ENCODE results near the gene GALNS.
"Not testable (repeated sequence)": the region's sequence is repeated elsewhere in the genome, so short reads cannot be mapped to it uniquely, and the experiment has no call there.

The GALNS gene

GRCh38 chr16:88777471-88778270, 79.1 kb downstream of the GALNS start:
- Histone ChIP-seq H3K4me1 (peaks cover 100% of the 10 kb centered on the region), H3K36me3 (peaks cover 17% of the 10 kb centered on the region), H3K9ac (peak overlapping the region; percentile 58), H4K20me1 (peaks cover 100% of the 10 kb centered on the region), H3K4me2 (peak overlapping the region; percentile 95), H3K27ac (peak overlapping the region; percentile 97), H3K4me3 (peak overlapping the region; percentile 35), H3K27me3 (no peaks in the 10 kb centered on the region), H3K9me3 (no peaks in the 10 kb centered on the region)
- TF ChIP-seq Cebpa-rat (IDR thresholded peaks at IDR 0.05), result no peak

GRCh38 chr16:88775825-88776224, 80.9 kb downstream of the GALNS start:
- Histone ChIP-seq H3K27ac (no peak overlapping the region), H3K36me3 (peaks cover 17% of the 10 kb centered on the region)

GRCh38 chr16:88774544-88775393, 82.0 kb downstream of the GALNS start:
- Histone ChIP-seq H3K4me3 (no peak overlapping the region), H3K4me2 (peak overlapping the region; percentile 99), H3K4me1 (peaks cover 99% of the 10 kb centered on the region), H3K36me3 (peaks cover 17% of the 10 kb centered on the region), H3K27ac (peak overlapping the region; percentile 89; the same call in 1 of the 2 replicates), H3K27me3 (no peaks in the 10 kb centered on the region), H3K9me3 (no peaks in the 10 kb centered on the region), H4K20me1 (peaks cover 100% of the 10 kb centered on the region), H3K9ac (peak overlapping the region; percentile 49; the same call in 1 of the 2 replicates)
- TF ChIP-seq Cebpa-rat (IDR thresholded peaks at IDR 0.05), result no peak

More at GRCh38 chr16:88775825-88776224, 80.9 kb downstream of the GALNS start:
- TF ChIP-seq Cebpa-rat (IDR thresholded peaks at IDR 0.05), result no peak
- peaks cover 100% of the 10 kb centered on the region for H4K20me1 ChIP-seq
- no peak overlapping the region for H3K9ac ChIP-seq
- no peak overlapping the region for H3K4me3 ChIP-seq
- no peaks in the 10 kb centered on the region for H3K27me3 ChIP-seq
- H3K4me1 ChIP-seq, result peaks cover 99% of the 10 kb centered on the region
- H3K9me3 ChIP-seq, result no peaks in the 10 kb centered on the region
- peak overlapping the region; percentile 99; the same call in 1 of the 2 replicates for H3K4me2 ChIP-seq

GRCh38 chr16:88773812-88774291, 82.9 kb downstream of the GALNS start:
- no peak for TF ChIP-seq Cebpa-rat (IDR thresholded peaks at IDR 0.05)
- H3K27ac ChIP-seq, result peak overlapping the region; percentile 89
- H3K27me3 ChIP-seq, result no peaks in the 10 kb centered on the region
- peaks cover 99% of the 10 kb centered on the region for H3K4me1 ChIP-seq
- H4K20me1 ChIP-seq, result peaks cover 100% of the 10 kb centered on the region
- no peak overlapping the region; the same call in 1 of the 2 replicates for H3K4me3 ChIP-seq
- H3K9me3 ChIP-seq, result no peaks in the 10 kb centered on the region
- H3K36me3 ChIP-seq, result peaks cover 17% of the 10 kb centered on the region
- H3K9ac ChIP-seq, result peak overlapping the region; percentile 65
- H3K4me2 ChIP-seq, result peak overlapping the region; percentile 99

GRCh38 chr16:88772871-88773811, 83.6 kb downstream of the GALNS start:
- Histone ChIP-seq H3K27ac (peak overlapping the region; percentile 89), H3K4me1 (peaks cover 99% of the 10 kb centered on the region), H3K4me3 (no peak overlapping the region; the same call in 1 of the 2 replicates), H3K9me3 (no peaks in the 10 kb centered on the region), H3K4me2 (peak overlapping the region; percentile 99), H4K20me1 (peaks cover 100% of the 10 kb centered on the region), H3K36me3 (peaks cover 17% of the 10 kb centered on the region), H3K27me3 (no peaks in the 10 kb centered on the region), H3K9ac (peak overlapping the region; percentile 65)
- TF ChIP-seq Cebpa-rat (IDR thresholded peaks at IDR 0.05), result no peak

- H3K36me3 ChIP-seq, result peaks cover 11% of the 10 kb centered on the region
- H3K4me1 ChIP-seq, result peaks cover 99% of the 10 kb centered on the region
- H3K27ac ChIP-seq, result peak overlapping the region; percentile 89
- H3K4me3 ChIP-seq, result peak overlapping the region; percentile 60
- H4K20me1 ChIP-seq, result peaks cover 100% of the 10 kb centered on the region
- H3K4me2 ChIP-seq, result peak overlapping the region; percentile 99
- H3K9ac ChIP-seq, result peak overlapping the region; percentile 77
- H3K27me3 ChIP-seq, H3K9me3 ChIP-seq: not testable (repeated sequence)
These were observed 85.0 kb downstream of the GALNS start for GRCh38 chr16:88771781-88772180.

GRCh38 chr16:88771294-88771772, 85.4 kb downstream of the GALNS start:
- peak overlapping the region; percentile 89 for H3K27ac ChIP-seq
- peaks cover 7% of the 10 kb centered on the region for H3K36me3 ChIP-seq
- peaks cover 100% of the 10 kb centered on the region for H4K20me1 ChIP-seq
- no peaks in the 10 kb centered on the region for H3K27me3 ChIP-seq
- peaks cover 99% of the 10 kb centered on the region for H3K4me1 ChIP-seq
- H3K9ac ChIP-seq, result peak overlapping the region; percentile 77
- peak overlapping the region; percentile 60 for H3K4me3 ChIP-seq
- TF ChIP-seq Cebpa-rat (IDR thresholded peaks at IDR 0.05), result no peak
- peak overlapping the region; percentile 99 for H3K4me2 ChIP-seq
- H3K9me3 ChIP-seq, result no peaks in the 10 kb centered on the region

- Histone ChIP-seq H3K36me3 (peaks cover 7% of the 10 kb centered on the region), H3K9ac (peak overlapping the region; percentile 81), H3K4me1 (peaks cover 99% of the 10 kb centered on the region), H3K4me2 (peak overlapping the region; percentile 99), H3K27ac (peak overlapping the region; percentile 89), H3K4me3 (peak overlapping the region; percentile 60), H3K27me3 (no peaks in the 10 kb centered on the region), H3K9me3 (no peaks in the 10 kb centered on the region), H4K20me1 (peaks cover 100% of the 10 kb centered on the region)
- peak; percentile 89 for TF ChIP-seq Cebpa-rat (IDR thresholded peaks at IDR 0.05)
These were observed 86.1 kb downstream of the GALNS start for GRCh38 chr16:88770461-88771293.

Measured in BLaER1 (cell line).